HG02759 (cell line): ENCODE measurements around the gene MUC12.
"Not testable (repeated sequence)": the region's sequence is repeated elsewhere in the genome, so short reads cannot be mapped to it uniquely, and the experiment has no call there.

Experiments
- ATAC-seq: cut with Tn5 transposase; IDR thresholded peaks from one replicate; pipeline ENCODE4 v1.9.1; 2021; ENCODE audit warnings: mild to moderate bottlenecking, moderate library complexity; ENCODE audit not compliant: unreplicated experiment

Gene MUC12

GRCh38 chr7:100984241-100984918 is 15.0 kb downstream of the MUC12 start:
- not testable (repeated sequence) for ATAC-seq

- not testable (repeated sequence) for ATAC-seq
Measured at GRCh38 chr7:100985033-100985797, 15.8 kb downstream of the MUC12 start.

GRCh38 chr7:100991631-100992030 is 22.3 kb downstream of the MUC12 start:
- no peak for ATAC-seq

GRCh38 chr7:100992280-100992679 is 22.9 kb downstream of the MUC12 start:
- not testable (repeated sequence) for ATAC-seq

GRCh38 chr7:100994671-100995070 is 25.3 kb downstream of the MUC12 start:
- ATAC-seq = not testable (repeated sequence)

GRCh38 chr7:100998530-100998929 is 29.2 kb downstream of the MUC12 start:
- ATAC-seq = not testable (repeated sequence)

GRCh38 chr7:100999334-100999733 is 30.0 kb downstream of the MUC12 start:
- ATAC-seq = not testable (repeated sequence)

GRCh38 chr7:101000025-101000424 is 30.7 kb downstream of the MUC12 start:
- not testable (repeated sequence) for ATAC-seq

- ATAC-seq = not testable (repeated sequence)
Measured at GRCh38 chr7:101002333-101002732, 33.0 kb downstream of the MUC12 start.

GRCh38 chr7:101007361-101007760 is 38.0 kb downstream of the MUC12 start:
- ATAC-seq = not testable (repeated sequence)

- ATAC-seq = no peak
Measured at GRCh38 chr7:101009629-101010028, 40.3 kb downstream of the MUC12 start.

GRCh38 chr7:101012931-101013330 is 43.6 kb downstream of the MUC12 start:
- ATAC-seq = no peak

GRCh38 chr7:101015626-101016025 is 46.3 kb downstream of the MUC12 start:
- ATAC-seq = no peak

GRCh38 chr7:101017064-101017777 is 47.9 kb downstream of the MUC12 start:
- ATAC-seq = peak; percentile 81

GRCh38 chr7:101018271-101019167 is 49.2 kb downstream of the MUC12 start:
- ATAC-seq = no peak

GRCh38 chr7:101020444-101020843 is 51.1 kb downstream of the MUC12 start:
- ATAC-seq = no peak

GRCh38 chr7:101021703-101022102 is 52.3 kb downstream of the MUC12 start:
- ATAC-seq = no peak

- ATAC-seq = no peak
Measured at GRCh38 chr7:101023839-101024238, 54.5 kb downstream of the MUC12 start.

- ATAC-seq = no peak
Measured at GRCh38 chr7:101031082-101031481, 61.7 kb downstream of the MUC12 start.

GRCh38 chr7:101035941-101036340 is 66.6 kb downstream of the MUC12 start:
- no peak for ATAC-seq

- not testable (repeated sequence) for ATAC-seq
Measured at GRCh38 chr7:101041283-101041682, 71.9 kb downstream of the MUC12 start.
